Effector CD4-positive, alpha-beta T cell (primary cell): Measurements from ENCODE around the gene URI1.

Experiments
- DNase-seq: peaks from one replicate; pipeline ENCODE4 v3.0.0-alpha.2; 2020

The URI1 gene

DNA sequence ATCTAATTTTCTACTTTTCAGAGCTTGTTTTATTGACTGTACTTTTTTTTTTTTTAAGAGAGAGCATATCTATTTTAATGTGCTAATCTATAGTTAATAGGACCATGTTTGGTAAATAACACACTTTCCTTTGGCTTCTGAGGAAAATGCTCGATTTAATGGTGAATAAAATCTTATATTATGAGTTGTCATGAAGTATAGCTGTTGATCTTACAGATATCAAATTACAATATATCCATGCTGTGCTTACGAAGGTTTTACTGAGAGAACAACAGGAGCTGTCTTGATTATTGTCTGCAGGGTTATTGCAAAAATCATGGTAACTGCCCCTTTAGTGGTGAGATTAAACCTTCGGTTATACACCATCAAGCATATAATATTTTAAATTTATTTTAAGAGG, 29.6 kb downstream of the URI1 start:
- no peak for DNase-seq

DNA sequence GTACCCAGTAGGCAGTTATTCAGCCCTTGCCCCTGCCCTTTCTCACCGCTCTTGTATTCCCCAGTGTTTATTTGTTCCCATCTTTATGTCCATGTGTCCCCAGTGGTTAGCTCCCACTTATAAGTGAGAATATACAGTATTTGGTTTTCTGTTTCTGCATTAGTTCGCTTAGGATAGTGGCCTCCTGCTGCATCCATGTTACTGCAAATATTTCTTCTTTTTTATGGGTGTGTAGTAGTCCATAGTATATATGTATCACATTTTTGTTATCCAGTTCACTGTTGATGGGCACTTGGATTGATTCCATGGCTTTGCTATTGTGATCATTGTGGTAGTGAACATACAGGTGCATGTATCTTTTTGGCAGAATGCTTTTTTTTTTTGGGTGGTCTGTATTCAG, 32.7 kb downstream of the URI1 start:
- no peak for DNase-seq

DNA sequence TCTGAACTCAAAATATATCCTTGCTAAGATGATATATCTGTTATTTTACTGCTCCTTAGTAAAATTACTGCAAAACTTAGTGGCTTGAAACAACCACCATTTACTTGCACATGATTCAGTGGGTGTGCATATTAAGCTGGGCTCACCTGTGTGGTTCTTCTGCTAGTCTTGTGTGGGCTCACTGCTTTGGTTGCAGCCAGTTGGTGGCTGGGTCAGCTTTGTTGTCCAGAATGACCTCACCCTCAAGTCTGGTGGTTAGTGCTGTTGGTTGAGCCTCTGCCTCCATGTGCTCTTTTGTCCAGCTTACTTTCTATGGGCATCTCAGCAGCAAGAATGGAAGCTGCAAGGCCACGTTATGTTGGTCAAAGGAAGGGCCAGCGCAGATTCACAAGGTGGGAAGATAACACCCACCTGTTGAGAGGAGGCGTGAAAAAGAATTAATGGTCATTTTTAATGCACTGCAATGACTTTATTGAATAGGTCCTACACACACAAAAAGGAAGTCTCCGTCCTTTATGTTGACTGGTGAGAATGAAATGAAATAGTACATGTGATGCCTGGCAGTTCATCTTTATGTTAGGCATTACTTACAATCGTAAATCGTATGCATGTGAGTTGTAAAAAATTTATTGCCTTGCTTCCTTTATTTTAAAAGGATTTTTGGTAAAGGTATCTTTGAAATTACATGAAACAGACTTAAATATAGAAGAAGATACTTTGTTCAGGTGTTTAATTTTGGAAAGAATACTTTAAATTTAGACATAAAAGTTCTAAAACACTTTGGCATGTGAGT, 34.3 kb downstream of the URI1 start:
- no peak for DNase-seq

DNA sequence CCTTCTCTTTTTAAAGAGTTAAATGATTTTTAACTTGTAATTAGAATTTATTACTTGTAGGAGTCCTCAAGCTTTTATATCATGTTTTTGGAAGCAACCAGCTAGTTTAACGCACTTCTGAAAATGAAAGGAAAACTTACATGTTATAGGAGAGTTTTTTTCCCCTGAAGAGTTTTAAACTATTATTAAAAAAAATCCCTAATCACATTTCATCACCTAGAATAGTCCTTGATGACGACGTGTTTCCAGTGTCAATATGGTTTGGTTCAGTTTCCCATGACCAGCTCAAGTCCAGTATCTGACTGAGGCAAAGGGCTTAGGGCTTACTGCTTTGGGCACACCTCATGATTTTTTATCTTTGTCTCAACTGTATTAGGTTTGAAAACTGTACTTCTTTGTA, 36.0 kb downstream of the URI1 start:
- DNase-seq = no peak

DNA sequence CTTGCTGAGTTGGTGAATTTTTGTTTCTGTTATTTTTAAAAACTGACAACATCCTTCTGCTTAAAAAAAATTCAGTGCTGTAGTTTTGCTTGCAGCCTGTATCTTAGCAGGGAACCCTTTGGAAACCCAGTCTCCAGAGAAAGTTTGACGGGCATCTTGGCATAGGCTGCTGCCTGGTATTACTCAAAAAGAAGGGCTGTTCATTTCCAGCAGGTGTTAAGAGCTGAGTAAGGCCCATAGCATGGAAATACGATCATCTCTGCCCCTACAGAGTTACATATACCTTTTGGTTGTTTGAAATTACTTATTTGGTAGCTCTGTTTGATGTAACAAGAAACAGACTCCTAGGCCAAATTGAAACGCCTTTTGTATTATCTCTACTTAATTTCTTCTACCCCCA, 41.5 kb downstream of the URI1 start:
- no peak for DNase-seq

DNA sequence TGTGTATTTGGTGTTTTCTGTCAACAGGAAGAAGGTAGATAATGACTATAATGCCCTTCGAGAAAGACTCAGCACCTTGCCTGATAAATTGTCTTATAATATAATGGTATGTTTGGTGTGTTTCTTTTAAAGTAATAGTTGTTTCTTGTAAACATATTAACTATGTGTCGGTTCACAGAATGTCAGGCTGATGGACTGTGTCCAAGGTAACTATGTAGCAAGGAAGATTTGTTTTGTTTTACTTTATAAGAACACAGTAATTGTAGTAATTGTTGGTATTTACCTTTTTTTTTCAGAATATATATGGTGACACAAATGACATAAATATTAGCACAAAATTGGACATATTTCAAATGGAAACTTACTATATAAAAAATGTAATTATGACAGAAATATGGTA, 43.2 kb downstream of the URI1 start:
- DNase-seq = no peak

DNA sequence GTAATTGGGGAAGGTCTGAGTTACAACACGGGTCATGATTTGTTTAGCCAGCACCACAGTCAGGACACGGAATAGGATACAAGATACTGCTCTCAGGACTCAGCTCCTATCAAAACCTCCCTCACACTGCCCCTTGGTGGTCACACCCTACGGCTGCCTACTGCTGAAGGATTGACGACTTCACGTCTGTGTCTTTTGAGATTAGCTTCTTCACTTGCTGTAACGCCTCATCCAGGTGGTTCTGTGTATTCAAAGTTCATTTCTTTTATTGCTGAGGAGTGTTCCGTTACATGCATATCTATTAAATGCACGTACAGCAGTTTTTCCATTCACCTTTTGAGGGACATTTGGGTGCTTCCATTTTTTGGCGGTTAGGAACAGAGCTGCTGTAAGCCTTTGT, 46.3 kb downstream of the URI1 start:
- no peak for DNase-seq

DNA sequence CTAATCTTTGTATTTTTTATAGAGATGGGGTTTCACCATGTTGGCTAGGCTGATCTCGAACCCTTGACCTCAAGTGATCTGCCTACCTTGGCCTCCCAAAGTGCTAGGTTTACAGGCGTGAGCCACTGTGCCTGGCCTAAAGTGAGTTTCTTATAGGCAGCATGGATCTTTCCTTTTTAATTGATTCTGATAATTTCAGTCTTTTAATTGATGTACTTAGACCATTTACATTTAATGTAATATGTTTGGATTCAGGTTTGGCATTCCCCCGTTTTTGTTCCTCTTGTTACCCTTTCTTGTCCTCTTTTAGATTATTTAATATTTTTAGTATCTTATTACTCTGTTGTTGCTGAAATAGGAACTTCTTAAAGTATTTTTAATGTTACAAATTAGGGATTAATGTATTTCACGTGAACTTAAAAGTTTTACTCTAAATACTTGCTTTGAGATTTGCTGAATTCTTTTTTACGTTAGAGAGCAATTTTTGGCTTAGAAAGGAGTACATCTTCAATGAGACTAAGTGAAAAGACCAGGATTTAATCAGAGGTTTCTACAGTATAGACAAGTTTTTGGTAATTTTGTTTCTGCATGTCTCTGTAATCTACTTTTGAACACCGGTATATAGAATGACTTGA, 50.3 kb downstream of the URI1 start:
- no peak for DNase-seq

DNA sequence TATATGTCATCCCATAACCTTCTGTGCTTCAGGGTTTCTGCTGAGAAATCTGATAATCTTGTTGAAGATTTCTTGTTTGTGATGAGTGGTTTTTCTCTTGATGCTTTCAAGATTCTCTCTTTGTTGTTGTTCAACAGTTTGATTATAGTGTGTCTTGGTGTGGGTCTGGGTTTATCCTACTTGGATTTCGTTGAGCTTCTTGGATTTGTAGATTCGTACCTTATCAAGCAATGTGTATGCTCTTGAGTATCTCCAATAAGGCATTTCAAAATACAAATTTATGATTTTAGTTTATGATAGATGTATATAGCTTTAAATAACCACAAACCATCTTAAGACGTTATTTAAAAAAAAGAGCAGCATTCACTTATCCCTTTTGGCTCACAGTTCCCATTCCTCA, 57.5 kb downstream of the URI1 start:
- no peak for DNase-seq

DNA sequence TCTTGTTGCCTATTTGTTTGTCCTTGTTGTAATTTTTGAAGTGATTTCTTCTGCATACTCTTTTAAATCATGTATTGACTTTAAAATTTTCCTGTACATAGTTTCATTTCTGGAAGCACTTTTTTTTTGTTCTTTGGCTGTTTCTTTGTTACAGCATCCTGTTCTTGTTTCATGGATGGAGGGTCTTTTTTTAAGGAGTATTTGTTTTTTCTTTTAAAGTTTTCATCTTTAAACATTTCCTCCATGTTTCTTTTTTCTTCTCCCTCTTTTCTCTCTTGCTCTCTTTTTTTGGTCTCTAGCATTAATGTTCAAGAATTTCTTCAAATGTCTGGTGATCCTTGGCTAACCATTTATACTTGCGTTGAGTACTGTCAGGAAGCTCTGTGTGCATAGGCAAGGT, 58.8 kb downstream of the URI1 start:
- no peak for DNase-seq

DNA sequence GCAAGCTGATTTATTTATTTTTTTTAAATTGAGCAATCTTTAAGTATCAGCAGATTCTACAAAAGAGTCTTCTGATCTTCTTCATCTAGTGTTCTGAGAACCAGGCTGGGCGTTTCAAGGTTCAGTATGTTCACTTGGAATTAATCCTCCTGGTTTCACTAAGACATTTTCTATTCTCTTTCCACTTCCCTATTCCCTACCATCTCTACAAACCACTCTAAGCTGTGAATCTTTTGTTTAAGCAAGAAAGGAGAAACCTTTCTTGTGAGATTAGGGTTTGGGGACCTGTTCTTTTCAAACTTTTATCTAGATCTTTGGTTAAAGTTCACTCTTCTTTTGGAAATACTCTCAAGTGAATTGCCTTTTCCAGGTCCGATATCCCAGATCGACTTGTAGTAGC, 59.3 kb downstream of the URI1 start:
- DNase-seq = no peak

DNA sequence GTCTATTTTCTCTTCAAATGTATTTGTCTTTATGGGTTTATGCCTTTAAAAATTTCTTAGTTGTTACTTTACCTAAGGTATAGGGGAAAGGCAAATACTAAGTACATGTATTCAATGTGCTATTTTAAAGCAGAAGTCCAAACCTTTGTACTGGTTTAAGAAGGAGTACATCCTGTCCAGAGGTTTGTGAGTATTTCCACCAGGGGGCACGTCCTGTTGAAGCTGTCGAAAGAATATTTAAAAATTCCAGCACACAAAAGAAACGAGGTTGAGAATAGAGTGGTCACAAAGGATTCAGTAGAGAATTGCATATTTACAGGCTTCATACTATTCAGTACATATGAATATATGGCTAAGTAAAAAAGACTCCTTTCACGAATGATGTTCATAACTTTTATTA, 59.8 kb downstream of the URI1 start:
- DNase-seq = no peak

DNA sequence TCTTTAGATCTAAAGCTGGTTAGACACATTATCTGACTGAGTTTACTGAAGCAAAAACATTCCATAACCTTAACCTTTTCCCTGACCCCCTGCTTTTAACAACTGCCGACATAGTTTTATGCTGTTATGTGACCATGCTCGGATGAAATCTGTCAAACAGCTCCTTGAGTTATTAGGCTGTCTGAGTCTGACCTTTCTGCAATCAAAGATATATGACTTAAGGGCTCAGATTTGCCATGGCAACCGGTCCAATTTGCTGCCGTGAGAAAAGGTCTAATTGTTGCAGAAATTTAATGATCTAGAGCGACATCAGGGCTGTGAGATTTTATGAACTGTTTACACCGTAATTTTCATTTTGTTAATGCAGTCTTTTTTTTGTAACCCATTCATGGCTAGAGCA, 61.8 kb downstream of the URI1 start:
- DNase-seq = no peak

DNA sequence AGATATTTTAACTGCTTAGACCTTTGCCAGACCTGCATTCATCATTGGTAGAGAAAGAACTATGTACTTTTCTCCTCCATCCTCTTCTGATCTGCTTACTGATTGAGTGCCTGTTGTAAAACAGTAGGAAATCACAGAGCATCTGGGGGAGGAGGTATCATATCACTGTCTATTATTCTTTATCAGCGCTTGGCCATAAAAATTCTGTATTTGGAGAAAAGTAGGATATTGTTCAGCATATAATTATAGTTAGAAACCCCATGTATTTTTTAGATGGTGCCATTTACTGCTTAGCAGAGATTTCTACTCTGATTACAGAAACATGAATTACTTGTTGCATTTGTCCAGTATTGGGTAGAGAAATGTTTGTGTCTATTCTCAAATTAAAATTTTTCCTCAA, 62.4 kb downstream of the URI1 start:
- DNase-seq = no peak

DNA sequence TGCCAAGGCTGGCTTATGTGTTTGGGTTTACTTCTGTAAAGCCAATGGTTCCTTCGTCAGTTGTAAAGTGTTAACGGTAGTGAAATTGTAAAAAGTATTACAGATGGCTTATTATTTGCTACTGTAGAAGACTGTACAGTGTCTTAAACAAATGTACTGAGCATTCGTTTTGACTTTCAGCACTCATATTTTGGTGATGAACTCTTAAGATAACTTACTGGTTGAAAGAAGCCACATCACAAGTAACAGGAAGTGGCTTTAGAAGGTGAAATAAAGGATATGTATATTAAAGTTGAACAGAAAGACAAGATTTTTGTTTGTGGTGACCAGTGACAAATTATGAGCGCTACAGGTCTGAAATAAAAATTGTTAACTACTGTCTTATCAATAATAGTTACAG, 64.2 kb downstream of the URI1 start:
- DNase-seq = no peak

DNA sequence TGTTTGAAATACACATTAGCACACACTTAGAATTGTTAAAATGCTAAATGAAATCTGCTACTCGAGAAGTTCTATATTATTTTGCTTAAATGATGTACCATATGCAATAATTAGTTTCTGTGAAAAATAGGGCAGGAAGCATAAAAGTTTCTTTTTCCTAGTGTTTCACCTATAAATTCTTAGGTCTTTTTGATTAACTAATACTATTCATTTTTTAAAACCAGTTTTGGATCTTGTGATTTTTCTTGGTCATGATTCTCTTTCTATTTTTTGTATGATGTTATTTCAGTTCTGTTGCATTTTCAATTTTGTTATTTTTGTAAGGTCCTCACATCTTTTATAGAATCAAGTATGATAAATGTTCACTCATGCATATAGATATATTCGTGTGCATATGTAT, 66.1 kb downstream of the URI1 start:
- DNase-seq = no peak

DNA sequence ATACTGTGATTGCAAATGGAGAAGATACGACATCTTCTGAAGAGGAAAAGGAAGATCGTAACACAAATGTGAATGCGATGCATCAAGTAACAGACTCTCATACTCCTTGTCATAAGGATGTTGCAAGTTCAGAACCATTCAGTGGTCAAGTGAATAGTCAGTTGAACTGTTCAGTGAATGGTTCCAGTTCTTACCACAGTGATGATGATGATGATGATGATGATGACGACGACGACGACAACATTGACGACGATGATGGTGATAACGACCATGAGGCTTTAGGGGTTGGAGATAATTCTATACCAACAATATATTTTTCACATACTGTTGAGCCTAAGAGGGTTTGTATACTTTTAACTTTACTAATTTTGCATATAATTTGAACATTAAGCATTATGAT, 67.0 kb downstream of the URI1 start:
- no peak for DNase-seq

DNA sequence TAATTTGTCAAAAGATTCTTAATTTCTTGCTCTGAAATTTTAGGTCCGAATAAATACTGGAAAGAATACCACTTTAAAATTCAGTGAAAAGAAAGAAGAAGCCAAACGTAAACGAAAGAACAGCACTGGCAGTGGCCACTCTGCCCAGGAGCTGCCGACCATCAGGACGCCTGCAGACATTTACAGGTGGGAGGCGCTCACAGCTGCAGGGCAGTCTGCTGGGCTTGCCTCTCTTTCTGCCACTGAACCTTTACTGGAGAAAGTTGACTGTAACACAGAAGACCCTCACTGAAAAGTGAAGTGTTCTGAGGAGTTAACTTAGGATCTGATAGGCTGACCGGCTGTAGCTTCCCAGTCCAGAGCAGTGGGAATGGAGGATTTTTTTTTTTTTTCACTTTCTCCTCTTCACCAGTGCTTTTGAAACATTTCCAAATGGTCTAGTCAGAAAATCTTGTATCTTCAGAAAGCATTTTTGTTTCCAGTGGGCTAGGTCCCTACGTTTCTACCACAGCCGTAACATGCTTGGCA, 69.1 kb downstream of the URI1 start:
- no peak for DNase-seq

DNA sequence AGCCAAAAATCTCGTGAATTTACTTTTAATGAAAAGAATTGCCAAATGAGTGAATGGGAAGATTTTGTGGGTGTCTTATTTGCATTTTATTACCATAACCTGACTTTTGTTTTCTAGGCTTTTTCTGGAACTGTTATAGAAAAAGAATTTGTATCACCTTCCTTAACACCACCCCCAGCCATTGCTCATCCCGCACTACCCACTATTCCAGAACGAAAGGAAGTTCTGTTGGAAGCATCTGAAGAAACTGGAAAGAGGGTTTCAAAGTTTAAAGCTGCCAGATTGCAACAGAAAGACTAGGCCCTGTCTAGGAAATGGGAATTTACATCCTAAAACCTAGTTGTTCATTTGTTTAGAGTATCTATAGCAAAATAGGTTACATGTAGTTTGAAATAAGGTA, 72.7 kb downstream of the URI1 start:
- no peak for DNase-seq

DNA sequence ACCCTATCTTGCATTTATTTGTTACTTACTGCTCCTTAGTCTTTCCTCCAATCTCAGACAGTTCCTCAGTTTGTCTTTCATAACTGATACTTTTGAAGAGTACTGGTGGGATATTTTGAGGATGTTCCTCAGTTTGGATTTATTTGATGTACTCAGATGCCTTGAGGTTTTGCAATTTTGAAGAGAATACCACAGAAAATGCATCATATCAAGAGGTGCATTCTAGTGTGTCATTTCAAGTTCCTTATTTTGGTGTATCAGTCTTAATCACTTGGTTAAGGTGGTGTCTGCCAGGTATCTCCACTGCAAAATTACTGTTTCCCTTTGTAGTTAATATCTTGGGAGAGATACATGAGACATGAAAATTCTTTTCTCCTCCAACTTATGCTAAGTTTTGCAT, 75.1 kb downstream of the URI1 start:
- no peak for DNase-seq

DNA sequence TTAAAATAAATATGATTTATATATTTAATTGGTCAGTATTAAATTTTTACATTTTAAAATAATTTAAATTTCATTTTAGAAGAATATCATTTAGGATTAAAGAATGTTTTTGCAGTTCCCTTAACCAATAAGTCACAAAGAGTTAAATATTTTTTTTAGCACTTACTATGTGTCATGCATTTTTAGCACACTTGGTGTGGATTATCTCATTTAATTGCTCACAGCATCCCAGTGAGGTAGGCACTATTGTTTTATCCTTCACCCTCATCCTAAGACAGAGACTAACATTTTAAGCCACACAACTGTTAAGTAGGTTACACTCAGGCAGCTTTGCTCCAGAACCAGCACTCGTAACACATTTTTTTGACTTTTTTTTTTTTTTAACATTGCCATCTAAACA, 78.2 kb downstream of the URI1 start:
- no peak for DNase-seq

DNA sequence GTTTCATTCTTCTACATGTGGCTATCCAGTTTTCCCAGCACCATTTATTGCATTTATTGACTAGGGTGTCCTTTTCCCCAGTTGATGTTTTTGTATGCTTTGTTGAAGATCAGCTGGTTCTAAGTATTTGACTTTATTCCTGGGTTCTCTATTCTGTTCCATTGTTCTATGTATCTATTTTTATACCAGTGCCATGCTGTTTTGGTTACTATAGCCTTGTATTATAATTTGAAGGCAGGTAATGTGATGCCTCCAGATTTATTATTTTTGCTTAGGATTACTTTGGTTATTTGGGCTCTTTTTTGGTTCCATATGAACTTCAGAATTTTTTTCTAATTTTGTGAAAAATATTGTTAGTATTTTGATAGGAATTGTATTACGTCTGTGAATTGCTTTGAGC, 80.6 kb downstream of the URI1 start:
- no peak for DNase-seq

DNA sequence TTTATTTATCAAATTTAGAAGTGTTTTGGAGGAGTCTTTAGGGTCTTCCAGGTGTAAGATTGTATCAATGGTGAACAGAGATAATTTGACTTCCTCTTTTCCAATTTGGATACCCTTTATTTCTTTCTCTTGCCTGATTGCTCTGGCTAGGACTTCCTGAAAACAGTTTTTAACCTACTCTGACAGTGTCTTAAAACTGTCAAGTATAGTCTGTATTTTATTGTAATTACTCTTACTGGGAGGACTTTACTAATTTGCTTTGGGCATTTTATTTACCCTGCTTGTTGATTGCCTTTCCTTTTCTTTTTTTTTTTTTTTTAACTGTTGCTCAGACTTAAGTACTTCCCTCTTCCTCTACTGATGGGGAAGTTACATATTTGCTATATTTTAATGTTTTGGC, 81.3 kb downstream of the URI1 start:
- DNase-seq = no peak

DNA sequence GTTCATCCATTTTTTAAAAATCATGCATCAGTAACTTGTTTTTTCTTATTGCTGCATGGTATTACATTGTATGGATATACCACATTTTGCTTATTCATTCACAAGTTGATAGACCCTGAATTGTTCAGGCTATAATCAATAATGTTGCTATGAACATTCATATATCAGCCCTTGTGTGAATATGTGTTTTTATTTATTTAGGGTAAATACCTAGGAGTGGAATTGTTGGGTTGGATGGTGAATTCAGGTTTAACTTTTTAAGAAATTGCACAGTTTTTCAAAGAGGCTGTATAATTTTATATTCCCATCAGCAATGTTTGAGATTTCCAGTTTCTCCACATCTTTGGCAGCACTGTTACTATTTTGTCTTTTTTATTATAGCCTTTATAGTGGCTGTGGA, 82.1 kb downstream of the URI1 start:
- DNase-seq = no peak

DNA sequence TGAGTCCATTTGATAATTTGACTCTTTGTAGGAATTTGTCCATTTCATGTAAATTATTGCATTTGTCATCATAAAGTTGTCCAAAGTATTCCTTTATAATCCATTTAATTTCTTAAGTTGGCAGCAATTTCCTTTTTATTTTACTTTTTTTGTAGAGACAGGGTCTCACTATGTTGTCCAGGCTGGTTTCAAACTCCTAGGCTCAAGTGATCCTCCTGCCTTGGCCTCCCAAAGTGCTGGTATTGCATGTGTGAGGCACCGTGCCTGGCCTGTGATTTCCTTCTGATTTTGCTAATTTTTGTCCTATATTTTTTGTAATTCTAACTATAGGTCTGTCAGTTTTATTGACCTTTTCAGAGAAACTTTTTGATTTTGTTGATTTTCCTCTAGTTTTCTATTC, 84.9 kb downstream of the URI1 start:
- no peak for DNase-seq
